NOMO-1 treated with dmso at 0.1 percent for 144 hours (cell line): Measurements from ENCODE around the gene PBX1.

Experiments used
- DNase-seq: peaks from one replicate; lab custom pipeline; 2025; ENCODE audit not compliant: unreplicated experiment; lab: John Stamatoyannopoulos, UW

Gene PBX1

DNA sequence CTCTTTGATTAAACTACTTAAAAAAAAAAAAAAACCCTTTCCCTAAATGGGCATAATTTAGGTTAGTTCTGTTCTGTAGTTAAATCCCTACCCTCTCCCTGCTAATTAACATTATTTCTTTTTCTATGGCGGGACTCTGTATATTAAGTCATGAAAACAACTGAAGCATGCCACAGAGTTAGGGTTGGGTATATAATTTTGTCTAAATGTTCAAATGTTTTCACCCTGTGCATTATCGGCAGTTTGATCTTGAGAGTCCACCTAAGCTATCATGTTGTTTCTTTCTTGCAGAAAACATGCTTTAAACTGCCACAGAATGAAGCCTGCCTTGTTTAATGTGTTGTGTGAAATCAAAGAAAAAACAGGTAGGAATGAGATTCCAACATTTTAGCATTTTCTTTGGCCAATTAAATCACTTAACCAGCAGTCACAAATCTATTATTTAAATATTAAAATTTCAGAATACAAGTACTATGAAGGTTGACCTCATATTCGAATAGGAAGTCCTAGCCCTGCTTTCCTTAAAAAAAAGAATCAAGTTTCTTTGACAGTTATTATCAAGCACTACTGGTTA, 4.0 kb downstream of the PBX1 start:
- no peak for DNase-seq

DNA sequence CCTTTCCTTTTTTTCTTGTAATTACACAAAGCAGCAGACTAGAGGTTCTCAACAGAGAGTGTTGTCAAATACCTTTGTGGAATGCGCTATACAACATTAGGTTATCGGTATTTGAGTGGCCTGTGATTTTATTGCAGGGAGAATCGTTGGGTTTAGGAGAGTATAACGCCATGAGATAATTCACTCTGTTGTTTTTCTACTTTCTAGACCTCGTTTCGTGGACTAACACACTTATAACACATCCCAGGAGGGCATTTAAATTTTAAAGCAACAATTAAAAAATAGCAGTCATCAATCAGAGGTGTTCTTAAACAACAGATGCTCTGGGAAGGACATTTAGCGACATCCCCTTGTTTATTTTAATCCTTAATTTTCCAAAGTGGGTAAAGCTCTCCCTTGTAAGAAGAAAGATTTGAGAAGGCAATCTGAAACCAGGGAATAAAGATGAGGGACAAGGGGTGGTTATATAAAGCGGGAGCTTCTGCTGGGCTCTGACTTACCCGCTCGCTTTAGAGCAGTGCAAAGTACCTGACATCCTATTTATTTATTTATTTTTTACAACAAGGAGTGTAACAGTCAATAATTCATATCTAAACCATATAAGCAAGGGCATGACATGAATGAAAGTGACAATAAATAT, 4.9 kb downstream of the PBX1 start:
- no peak for DNase-seq

DNA sequence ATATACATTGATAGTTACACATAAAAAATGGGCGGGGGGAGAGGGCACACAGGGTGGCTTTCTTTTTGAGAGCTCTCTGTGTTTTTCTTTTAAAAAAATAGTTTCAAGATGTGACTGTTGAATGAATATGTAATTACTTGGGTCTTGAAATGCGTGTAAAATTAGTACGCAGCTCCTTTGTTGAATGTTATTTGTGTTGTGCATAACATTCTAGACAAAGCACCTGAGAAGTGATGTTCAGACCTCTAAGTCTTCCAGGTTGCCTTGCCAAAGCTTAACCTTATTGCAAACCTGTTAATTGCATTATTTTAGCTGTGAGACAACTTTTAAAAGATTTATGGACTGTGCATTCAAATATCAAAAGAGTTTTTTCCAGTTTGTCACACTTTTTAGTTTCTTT, 5.4 kb downstream of the PBX1 start:
- DNase-seq, result no peak

DNA sequence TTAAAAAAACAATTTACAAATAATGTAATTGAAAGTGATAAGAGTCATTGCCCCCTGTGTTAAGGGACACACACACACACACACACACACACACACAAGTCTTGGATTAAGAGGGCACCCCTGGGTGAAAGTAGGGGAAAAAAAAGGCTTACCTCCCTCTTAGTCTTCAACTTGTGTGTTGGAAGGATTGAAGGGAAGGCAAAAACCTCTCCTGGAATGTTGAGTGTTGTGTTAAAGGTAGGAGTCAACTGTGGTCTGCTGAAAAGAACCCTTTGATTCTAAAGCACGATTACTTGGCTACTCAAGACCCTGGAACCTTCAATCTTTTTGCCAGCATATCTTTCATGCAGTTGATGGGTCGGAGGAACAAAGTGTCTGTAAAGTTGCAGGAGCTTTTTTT, 6.4 kb downstream of the PBX1 start:
- no peak for DNase-seq

DNA sequence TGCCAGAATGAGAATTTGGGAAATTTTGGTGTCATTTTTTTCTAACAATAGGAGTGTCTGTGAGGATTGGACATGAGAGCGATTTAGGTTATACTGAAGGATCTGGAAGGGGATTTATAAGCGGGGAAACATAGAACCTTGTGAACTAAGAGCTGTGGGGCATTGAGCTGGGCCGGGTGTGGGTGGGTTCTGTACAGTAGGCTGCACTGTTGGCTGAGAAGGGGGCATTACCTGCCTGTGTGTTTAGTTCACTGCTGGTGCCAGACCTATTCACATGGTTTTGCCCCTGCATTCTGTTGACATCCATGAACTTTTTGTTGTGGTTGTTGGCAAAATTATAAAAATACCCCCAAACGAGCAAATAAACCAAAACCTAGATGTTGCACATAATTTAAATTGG, 8.8 kb downstream of the PBX1 start:
- no peak for DNase-seq

DNA sequence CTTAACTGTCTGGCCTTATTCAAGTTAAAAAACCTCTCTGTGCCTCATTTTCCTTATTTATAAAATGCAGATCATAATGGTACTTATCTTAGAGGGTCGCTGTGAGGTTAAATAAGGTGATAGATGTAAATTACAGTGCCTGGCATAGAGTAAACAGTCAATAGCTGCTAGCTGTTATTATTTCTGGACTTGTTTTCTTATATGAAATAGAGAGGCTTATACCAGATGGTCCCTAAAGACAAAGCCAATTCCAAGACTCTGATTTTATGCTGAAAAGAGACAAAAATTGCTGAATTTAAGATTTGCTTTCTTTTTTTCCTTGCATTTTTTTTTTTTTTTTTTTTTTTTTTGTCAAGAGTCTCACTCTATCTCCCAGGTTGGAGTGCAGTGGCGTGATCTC, 10.3 kb downstream of the PBX1 start:
- no peak for DNase-seq

DNA sequence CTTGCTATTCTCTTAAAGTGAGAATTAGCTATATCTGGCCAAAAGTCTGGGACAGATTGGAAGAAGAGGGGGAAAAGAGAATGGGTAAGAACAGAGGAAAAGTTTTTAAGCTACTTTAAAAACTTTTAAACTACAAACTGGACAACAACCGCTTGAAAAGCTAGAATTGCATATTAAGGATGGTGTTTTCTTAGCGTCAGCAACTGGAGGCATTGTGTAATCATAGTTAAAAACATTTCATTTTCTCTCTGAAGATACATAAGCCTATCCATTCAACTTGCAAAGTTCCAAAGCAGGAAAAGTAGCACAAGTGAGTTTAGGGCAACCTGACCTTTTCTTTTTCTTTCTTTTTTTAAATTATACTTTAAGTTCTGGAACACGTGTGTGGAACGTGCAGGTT, 10.9 kb downstream of the PBX1 start:
- DNase-seq, result no peak

DNA sequence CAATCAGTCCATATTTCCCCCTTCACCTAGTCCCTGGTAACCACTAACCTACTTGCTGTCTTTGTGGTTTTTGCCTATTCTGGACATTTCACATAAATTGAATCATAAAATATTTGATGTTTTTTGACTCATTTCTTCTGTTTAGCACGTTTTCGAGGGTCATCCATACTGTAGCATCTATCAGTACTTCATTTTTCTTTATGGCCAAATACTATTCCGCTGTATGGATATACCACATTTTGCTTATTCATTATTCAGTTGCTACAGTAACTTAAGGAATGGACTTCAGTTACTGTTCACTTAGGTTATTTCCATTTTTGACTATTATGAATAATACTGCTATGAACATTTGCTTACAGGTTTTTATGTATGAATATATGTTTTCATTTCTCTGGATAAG, 12.3 kb downstream of the PBX1 start:
- no peak for DNase-seq

DNA sequence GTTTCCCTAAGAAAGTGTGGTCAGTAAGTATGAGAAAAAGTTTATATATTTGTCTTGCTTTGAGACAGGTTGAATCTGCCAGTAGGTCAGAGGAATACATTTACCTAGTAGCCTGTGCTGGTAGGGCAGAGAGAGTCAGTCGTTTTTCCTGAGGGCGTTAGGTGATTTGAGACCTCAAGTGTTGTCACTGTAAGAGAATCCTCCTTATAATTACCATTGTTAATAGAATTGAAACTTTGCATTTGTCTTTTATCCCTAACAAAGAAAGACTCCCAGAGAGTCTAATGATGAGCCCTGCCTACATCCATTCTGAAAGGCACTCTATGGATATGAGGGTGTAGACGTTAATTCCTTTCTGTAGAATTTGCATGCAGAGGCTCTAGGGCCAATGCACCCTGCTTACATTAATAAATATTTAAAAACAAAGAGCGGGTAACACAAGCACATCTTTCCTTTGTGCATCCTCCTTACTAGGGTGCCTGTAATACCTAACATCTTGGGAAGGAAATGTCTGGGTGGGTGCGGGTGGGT, 16.4 kb downstream of the PBX1 start:
- no peak for DNase-seq

DNA sequence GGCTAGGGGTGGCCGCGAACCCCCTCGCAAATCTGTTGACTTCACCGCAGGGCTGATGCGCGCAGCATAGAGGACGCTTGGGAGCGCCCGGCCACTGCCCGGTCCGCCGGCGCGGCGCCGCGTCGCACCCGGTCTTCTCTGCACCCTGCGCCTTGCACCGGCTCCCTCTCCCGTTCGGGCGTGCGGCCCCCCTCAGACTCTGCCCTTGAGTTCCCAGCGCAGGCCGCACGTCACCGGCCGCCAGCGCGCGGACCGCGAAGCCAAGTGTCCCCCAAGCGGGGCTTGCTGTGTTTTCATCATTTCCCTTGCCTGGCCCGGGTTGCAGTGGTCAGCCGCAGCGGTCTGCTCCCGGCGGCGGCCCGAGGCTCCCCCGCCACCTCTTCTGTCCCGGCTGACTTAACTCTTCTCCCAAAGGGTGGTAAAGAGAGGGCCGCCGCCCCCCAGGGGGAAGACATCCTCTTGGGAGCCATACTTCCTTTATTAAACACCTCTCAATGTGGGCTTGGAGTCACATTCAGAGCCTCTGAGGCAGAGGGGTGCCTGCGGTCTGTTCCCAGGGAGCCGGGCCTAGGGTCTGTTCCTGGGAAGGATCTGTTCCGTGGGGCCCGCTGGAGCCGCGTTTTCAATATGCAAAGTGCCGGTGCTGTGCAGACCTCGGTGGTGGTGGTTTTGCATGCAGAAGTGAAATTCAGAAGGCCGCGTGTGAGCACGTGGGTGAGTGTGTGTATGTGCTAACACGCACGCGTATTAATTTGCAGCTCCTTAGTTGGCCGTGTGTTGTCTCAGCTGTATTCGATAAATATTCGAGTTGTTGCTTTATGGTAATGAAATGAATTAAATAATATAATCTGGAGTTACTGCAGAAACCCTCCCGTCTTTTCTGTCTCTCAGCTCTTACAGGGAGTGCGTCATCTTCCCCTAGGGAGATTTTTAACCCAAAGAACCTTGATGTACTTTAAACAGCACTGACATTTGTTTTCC, 17.6 kb downstream of the PBX1 start:
- DNase-seq, result no peak

DNA sequence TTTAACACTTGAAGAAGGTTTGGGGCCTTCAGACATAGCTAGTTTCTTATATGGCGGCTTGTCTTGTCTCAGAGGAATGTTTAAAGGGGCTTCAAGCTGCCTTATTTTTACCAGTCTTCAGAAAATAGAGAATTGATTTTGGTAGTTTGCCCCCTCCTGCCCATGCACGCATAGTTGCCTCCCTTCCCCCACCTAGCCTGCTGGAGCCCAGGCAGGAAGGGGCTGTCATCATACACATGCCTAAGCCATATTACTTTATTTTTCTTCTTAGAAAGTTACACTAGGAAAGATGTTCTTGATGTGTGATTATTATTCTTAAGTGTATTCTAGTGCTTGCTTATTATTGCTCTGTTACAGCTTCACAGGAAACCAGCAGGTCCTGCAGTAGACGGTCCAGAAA, 18.3 kb downstream of the PBX1 start:
- no peak for DNase-seq

DNA sequence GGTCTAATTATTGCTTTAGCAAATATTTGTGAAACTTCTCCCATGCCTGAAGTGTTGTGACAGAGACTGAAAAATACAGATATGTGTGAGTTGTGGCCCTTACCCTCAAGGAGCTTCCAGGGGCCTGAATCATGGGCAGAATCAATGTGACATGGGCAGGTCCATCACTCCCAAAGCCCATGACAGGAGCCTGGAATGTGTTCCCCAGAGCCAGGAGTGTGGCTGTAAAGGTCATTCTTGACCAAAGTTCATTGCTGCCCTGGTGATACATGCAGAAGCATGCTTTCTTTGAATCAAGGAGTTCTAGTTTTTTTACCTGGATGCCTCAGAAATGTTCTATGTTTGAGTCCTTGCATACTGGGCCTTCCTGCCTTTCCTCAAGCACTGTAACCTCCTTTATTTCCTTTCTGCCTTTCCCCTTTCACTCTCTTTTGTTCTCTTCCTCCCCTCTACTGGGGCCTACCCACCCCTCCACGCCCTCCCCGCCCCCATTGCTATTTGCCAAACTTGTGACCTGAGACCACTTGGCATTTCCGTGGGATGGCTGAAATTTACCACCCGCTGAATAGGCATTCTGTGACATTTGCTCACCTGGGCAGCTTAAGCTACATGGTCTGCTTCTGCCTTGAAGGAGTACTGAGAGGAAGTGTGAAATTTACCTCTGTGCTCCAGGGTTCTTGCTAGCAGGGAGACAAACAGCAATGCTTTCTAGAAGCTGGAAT, 19.7 kb downstream of the PBX1 start:
- no peak for DNase-seq

DNA sequence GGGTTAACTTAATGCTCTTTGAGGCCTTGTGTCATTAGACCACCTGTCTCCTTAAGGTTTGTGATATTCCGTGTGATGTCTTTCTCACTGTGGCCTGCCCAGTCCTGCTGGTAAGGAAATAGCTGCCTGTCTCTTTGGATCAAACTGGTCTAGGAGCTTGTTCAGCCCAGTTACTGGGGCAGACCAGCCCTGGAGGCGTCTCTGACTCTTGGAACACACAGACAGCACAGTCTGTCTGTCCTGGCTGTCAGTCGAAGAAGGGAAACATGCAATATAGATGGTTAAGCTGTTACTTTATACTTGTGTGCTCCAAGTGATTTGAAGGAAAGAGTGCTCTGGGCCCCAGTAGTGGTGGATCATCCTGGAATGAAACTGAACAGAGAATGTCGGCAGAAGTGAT, 20.4 kb downstream of the PBX1 start:
- no peak for DNase-seq

DNA sequence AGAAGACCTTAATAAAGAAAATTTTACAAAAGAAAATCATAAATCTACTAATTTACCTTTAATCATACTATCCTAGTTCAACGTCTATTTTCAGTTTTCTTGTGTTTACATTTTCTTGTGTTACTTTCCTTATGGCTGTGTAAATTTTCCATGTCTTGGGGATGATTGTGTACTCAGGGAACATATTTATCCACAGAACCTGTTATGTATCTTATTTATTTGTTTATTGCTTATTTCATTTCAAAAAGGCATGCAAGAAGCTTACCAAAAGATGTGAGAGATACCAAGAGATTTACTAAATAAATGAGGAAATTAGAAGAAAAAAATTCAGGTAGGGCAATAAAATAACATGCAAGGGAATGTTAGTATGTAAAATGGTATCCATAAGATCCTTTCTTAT, 22.8 kb downstream of the PBX1 start:
- DNase-seq, result no peak

DNA sequence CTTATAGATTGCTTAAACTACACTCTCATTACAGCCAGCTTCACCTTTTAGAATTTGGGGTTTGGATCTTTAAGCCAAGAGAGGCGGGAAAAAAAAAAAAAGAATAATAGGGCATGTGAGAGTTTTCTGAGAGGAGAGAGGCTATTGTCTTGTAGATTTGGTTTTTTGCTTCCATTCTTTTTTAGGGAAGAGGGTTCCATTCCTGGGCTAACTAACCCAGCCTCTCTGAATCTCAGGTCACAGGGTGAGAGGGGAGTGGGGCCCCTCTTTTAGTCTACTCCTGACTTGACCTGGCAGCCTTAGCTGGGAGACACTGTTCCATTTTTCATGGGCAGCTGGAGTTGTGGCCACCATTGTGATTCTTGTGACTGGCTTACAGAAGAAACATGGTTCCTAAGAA, 24.2 kb downstream of the PBX1 start:
- DNase-seq, result no peak

DNA sequence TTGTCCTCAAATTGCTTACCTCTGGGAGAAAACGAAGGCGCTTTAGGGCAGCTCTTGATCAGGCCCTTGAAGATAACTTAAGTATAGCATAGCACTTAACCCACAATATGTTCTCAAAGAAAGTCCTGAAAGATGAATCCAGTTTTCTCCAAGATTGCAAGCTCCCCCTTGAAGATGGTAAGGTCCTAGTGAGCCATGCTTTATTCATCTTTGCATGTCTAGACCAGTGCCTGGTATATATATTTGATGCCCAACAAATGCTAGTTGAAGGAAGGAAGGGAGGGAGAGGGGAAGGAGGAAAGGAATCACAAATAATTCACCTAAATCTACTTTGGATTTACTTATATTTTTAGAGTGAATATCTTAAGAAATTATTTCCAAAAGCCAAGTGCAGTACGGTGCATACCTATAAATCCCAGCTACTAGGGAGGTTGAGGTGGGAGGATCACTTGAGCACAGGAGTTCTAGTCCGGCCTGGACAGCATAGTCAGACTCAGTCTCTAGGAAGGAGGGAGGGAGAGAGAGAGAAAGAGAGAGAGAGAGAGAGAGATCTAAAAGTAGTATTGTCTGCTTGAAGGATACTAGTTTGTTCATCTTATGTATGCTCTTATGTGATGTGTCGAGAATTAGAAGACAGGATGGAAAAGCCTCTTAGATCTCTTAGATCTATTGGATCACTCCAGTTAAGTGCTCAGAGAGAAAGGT, 25.0 kb downstream of the PBX1 start:
- no peak for DNase-seq

DNA sequence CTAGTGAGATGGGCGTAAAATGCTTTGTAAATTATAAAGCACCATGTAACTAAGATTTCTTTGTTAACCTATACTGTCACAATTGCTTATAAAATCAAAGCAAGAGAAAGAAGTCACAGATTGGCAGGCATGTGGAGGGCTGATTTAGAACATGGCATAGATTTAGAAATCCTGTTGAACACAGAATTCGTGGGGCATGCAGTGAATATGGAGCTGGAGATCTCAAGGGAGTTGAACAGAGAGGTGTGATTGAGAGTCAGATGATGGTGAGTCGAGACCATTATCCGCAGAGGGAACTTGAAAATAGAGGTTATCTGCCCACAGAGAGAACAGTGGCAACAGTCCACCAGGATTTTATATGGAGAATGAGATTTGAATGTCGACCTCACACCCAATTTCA, 27.6 kb downstream of the PBX1 start:
- no peak for DNase-seq

DNA sequence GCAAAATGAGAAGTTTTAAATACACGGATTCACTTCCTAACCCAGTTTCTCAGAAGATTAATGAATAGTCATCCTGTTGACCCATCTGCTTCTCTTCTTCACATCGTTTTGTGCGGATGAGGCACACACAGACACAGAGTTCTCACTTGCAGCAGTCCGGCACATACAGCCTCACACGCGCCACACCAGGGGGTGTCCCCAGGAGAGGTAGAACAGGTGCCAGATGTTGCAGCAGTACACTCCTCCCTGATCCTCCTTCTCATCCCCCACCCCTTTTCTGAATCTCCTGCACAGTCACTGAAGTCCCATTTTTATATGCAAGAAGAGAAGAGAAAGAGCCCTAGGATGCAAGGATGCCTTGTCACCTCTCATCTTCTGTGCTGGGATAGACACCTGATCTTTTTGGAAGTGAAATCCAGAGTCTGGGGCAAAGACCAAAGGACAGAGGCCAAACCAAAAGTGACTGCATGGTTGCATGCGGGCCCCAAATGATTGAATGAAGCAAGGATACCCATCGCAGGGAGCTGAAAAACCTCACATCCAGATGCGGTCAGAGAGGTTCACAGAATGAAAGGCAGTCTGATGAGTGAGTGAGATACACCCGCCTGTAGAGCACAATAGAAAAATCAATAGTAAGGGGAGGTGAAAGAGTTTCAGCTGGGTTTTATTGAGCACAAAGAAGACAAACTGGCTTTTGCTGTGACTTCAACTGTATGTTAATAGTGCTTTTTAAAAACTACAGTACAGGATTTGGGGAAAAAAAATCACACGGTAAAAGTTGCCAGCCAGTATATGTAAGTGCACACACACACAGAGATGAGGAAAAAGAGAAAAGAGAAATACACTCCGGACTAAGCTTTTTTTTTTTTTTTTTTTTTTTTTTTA, 28.9 kb downstream of the PBX1 start:
- DNase-seq, result no peak

DNA sequence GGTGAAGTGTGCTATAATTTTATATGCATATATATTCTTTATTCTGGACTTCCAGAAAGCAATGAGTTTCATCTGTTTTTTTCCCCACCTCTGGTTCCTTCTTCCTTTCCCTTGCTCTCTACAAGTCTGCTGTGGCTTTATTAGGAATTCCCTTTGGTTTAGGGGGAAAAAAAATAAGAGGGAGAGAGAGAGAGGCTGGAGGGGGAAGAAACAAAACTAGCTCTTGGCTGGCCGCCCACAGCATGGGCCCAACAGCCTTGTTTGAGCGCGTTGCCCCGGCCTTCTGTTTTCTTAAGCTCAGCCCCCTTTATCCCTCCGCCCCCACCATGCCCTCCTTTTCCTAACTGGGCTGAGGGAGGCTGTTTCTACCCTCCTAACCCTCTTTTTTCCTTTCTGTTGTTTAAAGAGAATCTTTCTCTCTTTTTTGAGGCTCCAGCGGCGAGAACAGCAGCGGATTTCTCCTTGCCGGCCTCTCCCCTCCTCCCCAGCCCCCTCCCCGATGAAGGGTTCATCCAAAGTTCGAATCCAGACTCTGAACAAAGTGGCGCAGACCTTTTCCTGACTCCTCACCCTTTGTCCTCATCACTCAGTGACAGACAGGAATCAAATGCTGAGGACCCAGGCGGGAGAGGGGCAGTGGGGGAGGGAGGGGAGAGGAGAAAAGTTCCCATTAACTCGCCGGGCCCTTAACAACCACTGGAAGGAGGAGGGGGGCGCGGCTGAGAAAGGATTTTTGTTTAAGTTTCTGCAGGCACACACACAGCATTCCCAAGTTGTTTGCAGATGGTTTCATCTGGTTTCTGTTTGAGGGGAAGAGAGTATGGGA, 29.7 kb downstream of the PBX1 start:
- no peak for DNase-seq
